Right atrium auricular region (tissue), 2 donors: ENCODE results near the gene CCDC180. TPM values are rescaled to one million over a fixed set of nuclear protein-coding genes. Genes with fewer than 3 reads are reported as not detected.

Source experiments
- DNase-seq: peaks from one replicate; pipeline ENCODE4 v3.0.0-alpha.2; 2019; ENCODE audit warnings: low spot score
- H3K27ac ChIP-seq, 2 donors: fragments of 200-600 bp; sonication (generic); 1 replicate in 1 of 2; 2 replicates in 1 of 2; pipeline ENCODE4 v1.5.1; 2016 to 2019
- H3K27me3 ChIP-seq, 2 donors: fragments of 200-600 bp; sonication (generic); one replicate each; pipeline versions ENCODE4 v1.5.1 to v1.6.0; 2017 to 2019
- H3K36me3 ChIP-seq: fragments of 200-600 bp; sonication (generic); one replicate; pipeline ENCODE4 v1.5.1; 2016
- H3K4me1 ChIP-seq, 2 donors: fragments of 200-600 bp; sonication (generic); one replicate each; pipeline versions ENCODE4 v1.5.1 to v1.6.0; 2017 to 2019
- H3K4me3 ChIP-seq, 2 donors: fragments of 200-600 bp; sonication (generic); 1 replicate in 1 of 2; 2 replicates in 1 of 2; pipeline ENCODE4 v1.5.1; 2017 to 2019; ENCODE audit warnings: mild to moderate bottlenecking in 1 of 2, moderate library complexity in 1 of 2
- H3K9me3 ChIP-seq, 2 donors: fragments of 200-600 bp; sonication (generic); one replicate each; pipeline ENCODE4 v1.5.1; 2019
- CTCF ChIP-seq, 2 donors: fragments of 200-600 bp; sonication (generic); IDR thresholded peaks; one replicate each; pipeline ENCODE4 v1.5.1; 2019; ENCODE audit warnings: antibody characterized with exemption in 2 of 2
- total RNA-seq, 2 donors: library from RNA; depleted of rRNA; stranded (reverse); fragments of >200 nt; gene quantifications; one replicate each; pipeline ENCODE4 v1.1.0, GENCODE V29; 2016

The CCDC180 gene
- total RNA-seq, 2 donors from 2014 or later = 0.96 to 0.98 TPM

DNA sequence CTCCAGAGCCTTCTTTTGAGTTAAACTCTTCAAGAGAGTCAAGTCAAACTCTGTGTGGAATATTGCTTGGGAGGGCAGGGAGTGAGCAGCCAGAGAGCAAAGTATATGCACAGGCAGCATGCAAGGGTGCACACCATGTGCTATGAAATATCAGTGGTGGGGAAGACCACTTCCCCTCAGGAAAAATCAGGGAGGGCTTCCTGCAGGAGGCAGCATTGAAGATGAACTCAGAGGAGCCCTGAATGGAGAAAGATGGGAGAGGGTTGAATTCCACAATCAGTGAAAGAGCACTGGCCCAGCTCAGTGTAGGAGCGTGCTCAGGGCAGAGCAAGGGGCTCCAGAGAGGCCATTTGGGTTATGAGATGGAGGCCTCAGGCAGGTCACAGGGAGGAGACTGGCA, 41.9 kb downstream of the CCDC180 start:
- Histone ChIP-seq H3K27ac (no peak overlapping the region), H3K36me3 (peaks cover 4% of the 10 kb centered on the region), H3K4me3 (no peak overlapping the region), H3K4me1 (no peaks in the 10 kb centered on the region), H3K9me3 (no peaks in the 10 kb centered on the region), H3K27me3 (no peaks in the 10 kb centered on the region)
- no peak for TF ChIP-seq CTCF (IDR thresholded peaks at IDR 0.05)
- no peak for DNase-seq

DNA sequence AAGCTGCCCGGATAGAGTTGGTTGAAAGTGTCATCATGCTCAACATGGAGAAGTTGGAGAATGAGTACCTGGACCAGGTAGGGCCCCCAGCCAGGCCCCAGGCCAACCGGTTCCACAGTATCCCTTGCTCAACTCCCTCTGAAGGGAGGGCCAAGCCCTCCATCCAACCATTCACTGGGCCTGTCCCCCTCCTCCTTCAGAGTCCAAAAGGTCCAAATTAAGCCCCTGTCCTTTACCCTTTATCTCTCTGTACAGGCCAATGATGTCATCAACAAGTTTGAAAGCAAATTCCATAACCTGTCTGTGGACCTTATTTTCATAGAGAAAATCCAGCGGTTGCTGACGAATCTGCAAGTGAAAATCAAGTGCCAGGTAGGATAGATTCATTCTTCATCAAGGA, 47.2 kb downstream of the CCDC180 start:
- DNase-seq = no peak
- Histone ChIP-seq H3K9me3 (no peaks in the 10 kb centered on the region), H3K27me3 (no peaks in the 10 kb centered on the region), H3K27ac (no peak overlapping the region), H3K4me1 (no peaks in the 10 kb centered on the region), H3K4me3 (no peak overlapping the region), H3K36me3 (peaks cover 9% of the 10 kb centered on the region)
- TF ChIP-seq CTCF (IDR thresholded peaks at IDR 0.05) = no peak

DNA sequence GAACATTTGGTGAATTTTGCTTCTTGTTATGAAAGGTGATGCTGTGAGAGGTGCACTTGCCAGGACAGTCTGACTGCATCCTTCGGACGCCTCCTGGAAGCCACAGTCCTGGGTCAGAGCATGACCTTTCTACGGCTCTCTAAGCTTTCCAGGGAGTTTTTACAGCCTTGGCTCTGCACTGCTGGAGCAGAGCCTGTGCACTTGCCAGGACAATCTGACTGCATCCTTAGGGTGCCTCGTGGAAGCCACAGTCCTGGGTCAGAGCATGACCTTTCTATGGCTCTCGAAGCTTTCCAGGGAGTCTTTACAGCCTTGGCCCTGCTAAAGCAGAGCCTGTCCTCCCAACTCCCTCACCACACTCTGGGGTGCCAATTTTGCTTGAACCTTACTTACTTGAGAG, 49.6 kb downstream of the CCDC180 start:
- TF ChIP-seq CTCF (IDR thresholded peaks at IDR 0.05) = no peak
- Histone ChIP-seq H3K4me1 (no peaks in the 10 kb centered on the region), H3K9me3 (no peaks in the 10 kb centered on the region), H3K27ac (no peak overlapping the region), H3K27me3 (no peaks in the 10 kb centered on the region), H3K4me3 (no peak overlapping the region), H3K36me3 (peaks cover 9% of the 10 kb centered on the region)
- DNase-seq = no peak

Other genes starting within 250 kb of the CCDC180 start
- 1 to 10 TPM; 6.5 to 7.2 TPM for gene TDRD7, start 104.4 kb downstream of the CCDC180 start, total RNA-seq
- gene TMOD1, start 194.0 kb downstream of the CCDC180 start, total RNA-seq = 100 to 1,000 TPM; 118 to 122 TPM